HepG2 (cell line): ENCODE results near the gene PSMD1. TPM values are rescaled to one million over a fixed set of nuclear protein-coding genes. Genes with fewer than 3 reads are reported as not detected.

Experiments used
- ATAC-seq: fragments of 200-7000 bp; cut with Tn5 transposase; 3 replicates; pipeline ENCODE4 v1.9.1; 2020; ENCODE audit warnings: mild to moderate bottlenecking, moderate library complexity
- BruUV-seq: library from RNA; stranded (reverse); fragments of 400-500 nt; replicated peaks from 2 replicates; lab custom pipeline; 2021; lab: Mats Ljungman, UMichigan
- CTCF ChIA-PET: fragments of 300-600 bp; formaldehyde crosslinking; extraction: SDS; loops from one replicate; lab custom pipeline; 2021; ENCODE audit warnings: low total read pairs, inconsistent platforms, low intra/inter-chr PET ratio; lab: Yijun Ruan, JAX
- POLR2A ChIA-PET: fragments of 350-600 bp; sonication (Branson Sonifier 250); formaldehyde crosslinking; loops from one replicate; lab custom pipeline; 2020; ENCODE audit warnings: antibody characterized with exemption, inconsistent platforms; lab: Yijun Ruan, JAX
- DNase-seq: peaks from one replicate; pipeline ENCODE4 v3.0.0-alpha.2; 2015; ENCODE audit warnings: low spot score
- FAIRE-seq: peaks from 3 replicates; lab custom pipeline; 2011; peaks lifted over from hg19 to GRCh38; lab: Jason Lieb, UNC
- H2AFZ ChIP-seq: one replicate; pipeline ENCODE4 v1.6.1; 2011; ENCODE audit warnings: low read length, inconsistent platforms
- H3K27ac ChIP-seq: fragments of 300-600 bp; 3 replicates; pipeline ENCODE4 v1.8.0; 2011; ENCODE audit warnings: mixed run types, mild to moderate bottlenecking, mixed read lengths, low read length, inconsistent platforms; ENCODE audit not compliant: insufficient read depth; ENCODE audit errors: extremely low read length
- H3K27me3 ChIP-seq, 2 experiments: fragments of 200-600 bp in 1 of 2; 2 replicates in 1 of 2; 3 replicates in 1 of 2; pipeline versions ENCODE4 v1.6.0 to v1.8.0; 2011; ENCODE audit warnings: low read length in 2 of 2, mild to moderate bottlenecking in 2 of 2, moderate library complexity in 2 of 2, inconsistent platforms in 1 of 2; ENCODE audit not compliant: insufficient read depth in 2 of 2, control insufficient read depth in 1 of 2
- H3K36me3 ChIP-seq, 2 experiments: fragments of 200-600 bp in 1 of 2; replicated peaks in 1 of 2; 2 replicates in 1 of 2; 3 replicates in 1 of 2; pipeline versions ENCODE4 v1.5.1 to v1.8.0; 2011; ENCODE audit warnings: low read length in 2 of 2, inconsistent platforms in 1 of 2; ENCODE audit not compliant: insufficient read depth in 2 of 2, control insufficient read depth in 1 of 2
- H3K4me1 ChIP-seq: 2 replicates; pipeline ENCODE4 v1.5.1; 2012; ENCODE audit warnings: low read length, inconsistent platforms; ENCODE audit not compliant: insufficient read depth
- H3K4me2 ChIP-seq: 2 replicates; pipeline ENCODE4 v1.6.0; 2011; ENCODE audit warnings: low read depth, low read length, inconsistent platforms
- H3K4me3 ChIP-seq, 3 experiments: fragments of 200-600 bp in 1 of 3; sonication (generic), shearing (Covaris generic) in 1 of 3; replicated peaks in 1 of 3; 2 replicates each; pipeline ENCODE4 v1.5.1; 2011 to 2016; ENCODE audit warnings: low read length in 3 of 3, inconsistent platforms in 2 of 3, low read depth in 2 of 3, mild to moderate bottlenecking in 2 of 3, control low read depth in 1 of 3, mixed read lengths in 1 of 3; ENCODE audit not compliant: insufficient read depth in 1 of 3
- H3K79me2 ChIP-seq: one replicate; pipeline ENCODE4 v1.6.1; 2011; ENCODE audit warnings: low read length, inconsistent platforms; ENCODE audit not compliant: insufficient read depth
- H3K9ac ChIP-seq: 2 replicates; pipeline ENCODE4 v1.6.0; 2011; ENCODE audit warnings: mild to moderate bottlenecking, low read depth, low read length, inconsistent platforms; ENCODE audit not compliant: insufficient read depth
- H3K9me3 ChIP-seq: 2 replicates; pipeline ENCODE4 v1.5.1; 2012; ENCODE audit warnings: mild to moderate bottlenecking, low read length
- H4K20me1 ChIP-seq: 2 replicates; pipeline ENCODE4 v1.6.0; 2011; ENCODE audit warnings: inconsistent platforms, mild to moderate bottlenecking, low read length, moderate library complexity; ENCODE audit not compliant: insufficient read depth
- ATF7 ChIP-seq, 2 experiments: fragments of 450-650 bp in 1 of 2; sonication (generic) in 1 of 2; formaldehyde crosslinking in 1 of 2; IDR thresholded peaks; 2 replicates each; pipeline versions ENCODE4 v1.4.0 to v1.6.1; 2016 to 2020; ENCODE audit warnings: antibody characterized with exemption in 1 of 2, mild to moderate bottlenecking in 1 of 2, missing genetic modification reagents in 1 of 2
- MAFF ChIP-seq: IDR thresholded peaks from 2 replicates; pipeline ENCODE4 v1.6.1; 2011; ENCODE audit warnings: low read depth, low read length, improper control_type of control experiment
- MAFK ChIP-seq, 2 experiments: IDR thresholded peaks in 1 of 2; conservative IDR thresholded peaks in 1 of 2; 2 replicates each; pipeline ENCODE4 v1.6.1; 2011; ENCODE audit warnings: improper control_type of control experiment in 2 of 2, low read length in 2 of 2
- ZHX2 ChIP-seq, 2 experiments: sonication (generic) in 1 of 2; formaldehyde crosslinking in 1 of 2; IDR thresholded peaks; 2 replicates each; pipeline versions ENCODE4 v1.6.1 to v1.9.0; 2014 to 2022; ENCODE audit warnings: antibody characterized with exemption in 1 of 2, borderline replicate concordance in 1 of 2, inconsistent platforms in 1 of 2, low read depth in 1 of 2, missing genetic modification reagents in 1 of 2
- WGBS: methylation state at CpG from one replicate; pipeline ENCODE4 v1.1.6; 2017; ENCODE audit warnings: low lambda C conversion rate; 5-methylcytosine and 5-hydroxymethylcytosine counted together
- in situ Hi-C: cut with HindIII; loops from 2 replicates; pipeline ENCODE4 v1.10.0; 2017; ENCODE audit warnings: low pct_unique_long_range_greater_than_20kb; ENCODE audit not compliant: extremely low pct_ligation_motif_present
- intact Hi-C: fragments of 100-400 bp; cut with micrococcal nuclease; formaldehyde crosslinking; loops from one replicate; pipeline ENCODE4 v1.10.0; 2022; ENCODE audit not compliant: unreplicated experiment
- polyA plus RNA-seq, 8 experiments: library from polyadenylated mRNA; depleted of rRNA in 3 of 8; stranded (reverse) in 7 of 8; unstranded in 1 of 8; fragments of >200 nt; fragmentation: Illumina TruSeq in 4 of 8; extraction: Trizol in 4 of 8; gene quantifications; 2 replicates each; pipeline versions ENCODE4 v1.2.1 to v1.2.3, GENCODE V29; 2011 to 2016; ENCODE audit warnings: low read depth in 4 of 8, missing spikeins in 1 of 8, mixed read lengths in 1 of 8; ENCODE audit not compliant: insufficient read depth in 1 of 8
- total RNA-seq, 5 experiments: library from RNA; depleted of rRNA; stranded (reverse); fragments of >200 nt; fragmentation: Illumina TruSeq; extraction: Trizol; gene quantifications; 2 replicates each; pipeline ENCODE4 v1.2.3, GENCODE V29; 2016; ENCODE audit warnings: low read depth in 1 of 5

The PSMD1 gene
- total and polyA plus RNA-seq, 2 of the 13 experiments (the other 11 are each of a cell fraction or from before 2014, with no cell fraction given): 136 to 191 TPM

- FAIRE-seq (no peak), ATAC-seq (no peak), DNase-seq (no peak)
- POLR2A ChIA-PET: no interaction called here
- in situ Hi-C loops: no loop called here
- Histone ChIP-seq H3K4me2 (no peak overlapping the region), H3K9me3 (no peaks in the 10 kb centered on the region), H3K4me1 (peaks cover 12% of the 10 kb centered on the region), H3K27me3 (no peaks in the 10 kb centered on the region), H3K36me3 (peaks cover 0 to 2% of the 10 kb centered on the region in 2 experiments; a peak in 1 of 5 replicates), H3K9ac (no peak overlapping the region), H3K4me3 (no peak overlapping the region), H4K20me1 (no peaks in the 10 kb centered on the region; the same call in 1 of the 2 replicates), H3K27ac (no peak overlapping the region), H2AFZ (no peak overlapping the region), H3K79me2 (peaks cover 2% of the 10 kb centered on the region)
- TF ChIP-seq MAFF (peak; percentile 81), ATF7 (IDR thresholded peaks at IDR 0.05) (no peak), ATF7 (CRISPR knock-in tag; IDR thresholded peaks at IDR 0.05) (no peak), MAFK (conservative IDR thresholded peaks at IDR 0.05 in 1 of 2, IDR thresholded peaks at IDR 0.05 in 1 of 2; ENCODE audit: low read length in 2 of 2) (peak; percentile 49 to 83; a peak in 3 of 4 replicates), ZHX2 (IDR thresholded peaks at IDR 0.05; ENCODE audit: low read depth) (no peak), ZHX2 (CRISPR knock-in tag; IDR thresholded peaks at IDR 0.05; ENCODE audit: borderline replicate concordance) (no peak)
- WGBS: 94% methylated on average over 6 of the region's 6 CpGs
- CTCF ChIA-PET: no interaction called here
- intact Hi-C loops: no loop called here
- no TSS peak for BruUV-seq
These were observed 73.8 kb downstream of the PSMD1 start for GRCh38 chr2:231130336-231131056.
